ENCODE data around the gene FGD4.

Gene FGD4

DNA sequence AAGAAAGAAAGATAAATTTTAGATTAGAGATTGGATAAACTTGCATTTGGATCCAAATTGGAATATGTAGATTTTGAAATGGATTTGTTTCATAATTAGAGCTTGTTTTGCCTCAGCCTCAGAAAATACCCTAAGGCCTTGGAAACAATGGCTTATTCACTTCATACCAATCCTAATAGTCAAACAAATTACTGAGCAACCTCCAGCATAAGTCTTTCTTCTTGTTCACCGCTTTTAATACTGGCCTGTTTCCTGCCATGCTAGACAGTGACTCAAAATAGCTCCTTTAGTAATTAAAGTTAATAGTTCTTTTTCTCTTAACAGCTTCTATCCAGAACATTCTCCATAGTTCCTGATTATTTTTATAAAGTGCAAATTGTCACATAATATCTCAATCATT, 168.9 kb downstream of the FGD4 start:
- DNase-seq = no peak

DNA sequence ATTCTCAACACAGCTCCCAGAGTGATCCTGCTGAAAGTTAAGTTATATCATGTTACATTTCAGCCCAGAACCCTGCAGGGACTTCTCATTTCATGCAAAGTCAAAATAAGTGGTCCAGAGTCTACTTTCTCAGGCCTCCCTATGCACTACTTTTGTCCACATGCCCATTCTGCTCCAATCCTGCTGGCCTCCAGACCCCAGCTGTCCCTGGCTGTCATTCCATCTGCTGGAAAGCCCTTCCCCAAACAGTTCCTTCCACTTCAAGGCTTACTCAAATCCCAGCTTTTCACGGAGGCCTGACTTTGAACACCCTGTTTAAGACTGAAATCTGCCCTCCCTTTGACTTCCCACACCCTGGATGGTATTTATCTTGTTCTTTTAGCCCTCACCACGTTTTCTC, 169.9 kb downstream of the FGD4 start:
- DNase-seq = no peak

DNA sequence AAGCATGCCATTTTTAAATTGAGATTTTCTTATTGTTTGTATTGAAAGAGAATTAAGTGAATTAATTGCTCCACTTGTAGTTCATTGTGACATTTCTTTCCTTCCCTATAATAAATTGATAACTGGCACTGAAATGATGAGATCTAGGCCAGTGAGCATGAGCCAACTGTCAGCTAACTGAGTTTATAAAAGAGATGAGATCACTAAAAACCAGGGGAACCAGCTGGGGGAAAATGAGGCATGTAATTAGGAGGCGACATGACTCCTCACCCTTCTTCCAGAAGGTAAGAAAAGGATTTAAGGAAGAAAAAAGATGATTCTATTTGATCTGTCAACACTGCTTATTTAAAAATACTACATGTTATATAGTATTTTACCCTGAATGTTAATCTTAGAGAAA, 175.2 kb downstream of the FGD4 start:
- no peak for DNase-seq

- no peak for DNase-seq
Observed at GRCh38 chr12:32577328-32577727, 178.0 kb downstream of the FGD4 start.

DNA sequence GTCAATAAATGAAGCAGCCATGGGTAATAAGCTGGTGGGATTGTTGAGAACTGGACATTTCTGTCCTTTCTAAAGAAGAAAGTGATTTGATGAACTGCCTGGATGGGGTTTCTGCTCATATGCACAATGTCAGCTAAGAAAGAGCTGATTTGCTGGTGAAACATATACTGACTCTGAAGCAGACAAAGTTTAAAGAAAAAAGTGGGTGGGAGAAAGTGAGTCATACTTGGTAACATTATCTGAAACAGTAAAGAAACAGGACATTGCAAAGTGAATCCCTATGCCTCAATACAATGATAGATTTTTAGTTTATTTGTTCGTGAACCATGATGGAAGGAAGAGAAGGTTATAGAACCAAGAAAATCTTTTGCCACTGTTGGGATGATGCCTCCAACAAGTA, 184.2 kb downstream of the FGD4 start:
- DNase-seq = no peak

DNA sequence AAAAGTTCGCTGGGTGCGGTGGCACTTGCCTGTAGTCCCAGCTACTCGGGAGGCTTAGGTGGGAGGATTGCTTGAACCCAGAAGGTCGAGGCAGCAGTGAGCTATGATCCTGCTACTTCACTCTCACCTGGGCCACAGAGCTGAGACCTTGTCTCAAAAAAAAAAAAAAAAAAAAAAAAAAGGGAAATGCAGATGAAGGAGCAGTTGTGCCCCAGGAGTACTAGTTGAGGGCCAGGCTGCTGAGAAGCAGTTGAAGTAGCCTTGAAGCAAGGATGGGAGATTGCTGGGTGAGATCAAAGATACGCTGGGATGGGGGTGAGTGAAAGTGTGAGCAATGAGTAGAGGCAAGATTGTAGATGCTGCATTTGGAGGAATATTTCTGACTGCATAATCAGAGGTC, 186.3 kb downstream of the FGD4 start:
- DNase-seq = no peak

DNA sequence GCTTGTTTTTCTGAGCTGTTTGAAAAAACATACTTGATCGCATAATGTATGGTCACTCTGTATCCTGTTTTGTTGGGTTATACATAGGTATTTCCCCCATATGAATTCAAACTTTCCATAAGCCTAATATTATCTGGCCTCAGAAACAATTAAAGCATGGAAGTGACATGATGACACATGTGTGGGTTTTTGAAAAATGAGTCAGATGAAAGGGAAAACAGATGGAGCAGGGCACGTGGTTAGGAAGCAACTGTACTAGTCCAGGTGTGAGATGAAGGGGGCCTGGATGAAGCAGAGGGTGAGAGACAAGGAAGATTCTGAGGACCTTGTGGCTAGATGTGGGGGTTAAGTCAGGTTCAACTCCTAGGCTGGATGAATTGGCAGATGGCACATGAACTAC, 187.0 kb downstream of the FGD4 start:
- DNase-seq = no peak

DNA sequence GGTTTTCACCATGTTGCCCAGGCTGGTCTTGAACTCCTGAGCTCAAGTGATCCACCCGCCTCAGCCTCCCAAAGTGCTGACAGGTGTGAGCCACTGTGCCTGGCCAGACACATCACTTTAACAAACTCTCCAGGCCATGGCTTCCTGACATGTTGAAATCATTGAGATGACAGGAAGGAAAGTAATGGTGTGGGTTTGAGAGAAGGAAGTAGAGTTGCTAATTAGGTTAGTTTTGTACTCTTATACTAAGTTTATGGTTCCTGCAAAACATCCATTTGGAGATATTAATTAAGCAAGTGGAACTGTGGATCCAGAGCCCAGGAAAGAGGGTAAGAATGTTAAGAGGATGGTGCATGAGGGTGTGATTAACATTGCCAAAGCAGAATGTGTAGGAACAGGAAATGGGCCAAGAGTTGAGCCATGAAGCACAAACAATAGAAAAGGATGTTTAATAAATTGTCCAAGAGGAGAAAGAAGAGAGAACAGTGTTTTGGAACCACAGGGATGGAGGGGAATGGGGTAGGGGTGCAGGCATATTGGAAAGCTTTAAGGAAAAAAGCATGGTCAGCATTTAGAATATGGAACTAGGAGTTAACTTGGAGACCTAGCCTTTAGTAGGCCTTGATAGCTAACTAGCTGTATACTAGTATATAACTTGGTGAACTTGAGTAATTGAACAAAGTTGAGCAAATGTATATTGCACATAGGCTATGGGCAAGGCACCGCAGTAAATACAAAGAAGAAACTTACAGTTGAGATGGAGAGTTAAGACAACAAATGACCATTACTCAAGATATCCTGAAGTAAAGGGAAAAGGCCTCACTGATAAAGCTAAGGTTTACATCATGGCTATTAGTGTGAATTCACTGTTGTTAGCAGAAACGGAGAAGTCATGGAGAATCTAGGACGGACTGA, 188.5 kb downstream of the FGD4 start:
- DNase-seq = no peak

DNA sequence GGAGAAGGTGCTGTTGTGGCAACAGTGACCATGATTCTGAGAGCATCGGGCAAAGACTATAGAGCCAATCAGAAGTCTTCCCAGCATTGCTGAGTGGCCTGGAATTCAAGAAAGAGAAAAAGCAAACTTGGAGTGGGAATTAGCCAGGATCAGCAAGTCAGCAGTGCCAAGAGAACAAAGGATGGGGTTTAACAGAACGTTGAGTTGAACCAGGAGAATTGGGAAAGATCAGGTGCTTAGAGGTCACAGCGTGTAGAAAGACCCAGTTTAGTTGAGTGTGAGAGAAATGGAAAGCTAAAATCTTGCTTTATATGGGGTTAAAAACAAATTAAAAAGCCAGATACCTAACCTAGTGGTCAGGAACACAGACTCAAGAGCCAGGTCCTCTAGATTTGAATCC, 189.2 kb downstream of the FGD4 start:
- no peak for DNase-seq

DNA sequence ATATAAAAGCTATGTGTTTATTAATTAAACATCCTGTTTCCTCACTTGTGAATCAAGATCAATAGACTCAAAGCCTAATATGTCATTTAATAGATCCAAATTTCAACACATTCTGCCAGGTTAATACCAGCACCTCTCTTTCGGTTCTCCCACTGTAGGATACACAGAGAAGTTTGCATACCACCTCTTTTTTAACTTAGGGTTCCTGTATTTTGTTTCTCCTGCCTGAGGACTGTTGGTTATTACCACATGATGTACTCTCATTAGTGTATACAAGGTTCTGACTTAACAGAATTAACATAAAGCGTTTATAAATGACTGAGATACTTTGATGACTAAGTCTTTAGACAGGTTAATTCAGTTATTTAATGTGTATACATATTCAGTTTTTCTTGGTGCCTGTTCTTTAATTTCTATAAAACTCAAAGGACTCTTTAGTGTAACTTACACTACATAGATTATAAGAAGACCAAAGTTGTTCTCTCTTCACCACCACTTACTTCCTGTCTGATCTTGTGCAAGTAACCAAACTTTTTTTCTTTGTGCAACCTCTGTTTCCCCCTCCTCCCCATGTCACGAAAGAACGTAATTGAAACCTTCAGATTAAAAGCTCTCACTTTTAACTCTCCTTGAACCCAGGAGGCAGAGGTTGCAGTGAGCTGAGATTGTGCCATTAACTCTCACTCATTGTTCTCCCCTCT, 190.0 kb downstream of the FGD4 start:
- no peak for DNase-seq

DNA sequence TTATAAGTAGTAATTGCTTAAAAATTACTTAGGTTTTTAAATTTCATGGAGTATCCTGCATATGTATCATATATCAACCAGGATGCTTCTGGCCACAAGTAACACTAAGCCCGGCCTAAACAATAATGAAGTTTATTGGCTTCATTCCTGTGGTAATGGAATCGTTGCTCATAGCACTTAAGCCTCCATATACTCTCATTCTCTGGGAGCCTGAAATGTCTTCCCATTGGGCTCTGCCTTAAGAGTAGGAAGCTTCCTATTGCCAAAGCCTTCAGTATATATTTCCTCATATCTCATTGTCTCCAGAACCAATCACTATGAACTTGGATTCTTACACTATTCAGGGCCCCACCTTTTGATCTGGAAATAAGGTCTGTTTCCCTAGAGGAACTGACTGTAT, 195.9 kb downstream of the FGD4 start:
- DNase-seq = no peak

DNA sequence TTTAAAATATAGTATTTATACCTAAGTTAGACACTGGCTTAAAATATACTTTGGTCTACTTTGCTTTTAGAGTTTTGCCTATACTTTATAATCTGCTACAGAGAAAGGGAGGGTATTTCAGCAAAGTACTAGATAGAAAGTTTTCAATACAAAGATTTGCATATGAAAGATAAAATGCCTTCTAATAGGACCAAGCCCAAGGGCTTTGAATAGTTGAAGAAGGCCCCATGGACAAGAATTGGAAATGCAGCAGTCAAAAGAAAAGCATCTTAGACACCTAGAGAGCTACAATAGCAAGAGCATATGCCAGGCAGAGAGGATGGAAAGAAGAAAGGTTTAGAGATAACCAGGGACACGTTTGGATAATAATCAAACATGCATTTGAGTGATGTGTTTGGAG, 196.7 kb downstream of the FGD4 start:
- DNase-seq = no peak

DNA sequence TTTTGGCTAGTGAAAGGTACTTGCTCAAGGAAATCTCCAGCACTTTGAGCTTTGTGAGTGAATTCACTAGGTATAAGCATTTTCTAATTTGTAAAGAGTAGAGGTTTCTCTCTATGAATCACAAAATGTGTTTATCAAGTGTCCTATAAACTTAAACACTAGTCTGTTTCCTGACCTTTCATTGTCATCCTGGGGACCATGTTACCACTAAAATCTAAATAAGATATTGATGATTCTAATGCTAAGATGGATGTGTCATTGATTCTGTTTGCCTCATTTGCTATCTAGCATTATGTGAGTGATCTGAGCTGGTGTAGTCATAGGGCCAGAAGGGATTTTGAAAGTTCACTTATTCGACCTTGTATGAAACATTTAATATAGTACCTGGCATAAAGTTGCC, 199.3 kb downstream of the FGD4 start:
- DNase-seq = no peak

DNA sequence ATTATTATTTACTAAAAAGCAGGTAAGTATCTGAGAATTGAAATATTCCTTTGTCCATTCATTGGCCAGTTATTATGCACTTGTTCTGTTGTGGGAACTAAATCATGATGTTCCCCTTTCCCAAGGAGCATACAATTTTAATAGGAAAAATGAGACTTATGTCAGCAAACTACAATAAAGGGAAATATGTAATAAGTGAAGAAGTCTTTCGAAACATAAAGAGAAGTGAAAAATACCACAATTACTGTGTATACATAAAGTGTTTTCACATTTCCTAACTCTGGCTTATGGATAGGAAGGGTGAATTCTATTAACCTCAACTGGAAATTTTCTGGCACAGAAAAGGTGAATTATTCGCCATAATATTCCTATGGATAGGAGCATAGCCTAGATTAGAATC, 201.3 kb downstream of the FGD4 start:
- no peak for DNase-seq

DNA sequence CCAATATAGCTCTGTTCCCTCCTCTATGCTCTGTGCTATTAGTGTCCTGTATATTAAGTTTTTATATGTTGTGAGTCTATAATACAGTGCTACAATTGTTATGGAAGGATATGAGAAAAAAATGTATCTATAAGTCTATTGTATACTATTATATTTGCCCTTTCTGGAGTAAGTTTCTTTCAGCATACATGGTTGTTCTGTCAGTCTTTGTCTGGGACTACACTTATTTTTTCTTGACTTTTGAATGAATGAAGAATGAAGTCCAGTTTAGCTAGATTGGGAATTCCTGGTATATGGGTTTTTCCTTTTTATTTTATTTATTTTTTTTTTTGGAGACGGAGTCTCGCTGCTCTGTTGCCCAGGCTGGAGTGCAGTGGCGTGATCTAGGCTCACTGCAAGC, 203.7 kb downstream of the FGD4 start:
- no peak for DNase-seq

DNA sequence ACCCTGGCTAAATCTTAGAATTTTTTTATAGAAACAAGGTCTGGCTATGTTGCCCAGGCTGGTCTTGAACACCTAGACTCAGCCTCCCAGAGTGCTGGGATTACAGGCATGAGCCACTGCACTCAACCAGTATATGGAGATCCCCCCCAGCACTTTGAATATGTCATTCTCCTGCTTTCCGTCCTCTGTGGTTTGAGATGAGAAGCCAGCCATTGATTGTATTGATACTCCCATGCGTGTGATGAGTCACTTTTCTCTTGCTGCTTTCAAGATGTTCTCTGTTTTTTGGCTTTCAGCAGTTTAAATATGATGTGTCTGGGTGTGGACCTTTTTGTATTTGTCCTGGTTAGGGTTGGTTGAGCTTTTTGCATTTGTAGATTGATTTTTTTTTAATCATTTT, 204.5 kb downstream of the FGD4 start:
- no peak for DNase-seq

DNA sequence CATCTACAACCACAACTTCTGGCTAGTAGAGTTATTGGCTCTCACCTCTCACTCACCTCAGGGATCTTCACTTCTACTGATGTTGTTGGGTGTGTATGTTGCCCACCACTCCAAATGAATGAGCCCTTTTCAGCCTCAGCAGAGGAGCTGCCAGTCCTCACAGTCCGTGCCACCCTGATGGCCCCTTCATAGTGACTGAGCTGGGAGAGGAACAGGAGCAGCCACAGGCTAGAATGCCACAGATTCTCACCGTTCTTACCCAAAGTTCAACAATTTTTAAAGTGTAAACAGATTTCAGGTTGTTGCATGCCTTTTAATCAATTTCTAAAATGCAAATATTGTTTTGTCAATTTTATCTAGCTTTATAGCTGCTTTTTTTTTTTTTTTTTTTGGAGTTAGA, 205.2 kb downstream of the FGD4 start:
- DNase-seq = no peak

DNA sequence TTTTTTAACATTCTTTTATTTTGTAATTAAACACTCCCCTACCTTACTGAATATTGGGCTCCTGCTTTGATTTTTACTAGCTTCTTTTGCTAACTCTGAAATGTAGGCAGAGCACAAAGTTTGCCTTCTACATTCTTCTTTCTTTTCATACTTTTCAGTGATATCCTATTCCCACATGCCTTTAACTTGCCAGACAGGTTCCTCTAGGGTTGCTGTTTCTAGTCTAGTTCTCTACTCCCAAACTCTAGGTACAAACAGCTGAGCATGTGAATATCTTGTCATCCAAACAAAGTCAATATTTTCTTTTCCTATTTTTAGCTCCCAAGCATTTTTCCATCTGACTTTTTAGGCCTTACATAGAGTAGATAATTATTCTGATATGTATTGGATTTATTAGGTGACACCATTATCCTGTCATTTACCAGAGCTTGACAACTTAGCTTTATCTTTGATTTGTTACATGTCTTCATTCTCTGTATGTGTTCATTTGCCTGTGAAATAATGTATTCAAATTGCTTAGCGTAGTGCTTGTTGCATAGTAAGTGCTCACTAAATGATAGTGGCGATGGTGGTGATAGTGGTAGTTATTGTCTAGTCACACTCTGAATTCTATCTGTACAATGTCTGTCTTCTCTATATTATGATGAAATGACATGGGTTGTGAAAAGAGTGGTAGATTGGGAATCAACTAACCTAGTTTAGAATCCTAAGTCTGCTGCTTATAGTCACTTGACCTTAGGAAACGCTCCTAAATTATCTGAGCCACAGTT, 206.2 kb downstream of the FGD4 start:
- no peak for DNase-seq

DNA sequence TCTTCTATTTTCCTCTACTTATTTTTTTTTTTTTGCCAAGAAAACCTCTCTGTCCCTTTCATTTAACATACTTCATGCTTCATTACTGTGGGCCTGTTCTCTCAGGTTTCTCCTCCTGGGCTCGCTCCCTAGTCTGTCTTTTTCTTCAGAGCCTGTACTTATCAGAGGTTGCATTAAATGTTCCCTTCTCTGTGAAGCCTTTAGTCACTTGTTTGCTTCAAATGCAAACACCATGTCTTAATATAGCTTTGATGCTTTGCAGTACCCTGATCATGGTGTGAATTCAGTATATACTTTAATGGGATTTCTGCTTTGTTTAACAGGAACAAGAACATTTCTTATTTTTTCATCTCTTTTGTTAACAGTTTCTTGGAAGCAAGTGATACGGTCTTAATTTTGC, 207.1 kb downstream of the FGD4 start:
- no peak for DNase-seq

DNA sequence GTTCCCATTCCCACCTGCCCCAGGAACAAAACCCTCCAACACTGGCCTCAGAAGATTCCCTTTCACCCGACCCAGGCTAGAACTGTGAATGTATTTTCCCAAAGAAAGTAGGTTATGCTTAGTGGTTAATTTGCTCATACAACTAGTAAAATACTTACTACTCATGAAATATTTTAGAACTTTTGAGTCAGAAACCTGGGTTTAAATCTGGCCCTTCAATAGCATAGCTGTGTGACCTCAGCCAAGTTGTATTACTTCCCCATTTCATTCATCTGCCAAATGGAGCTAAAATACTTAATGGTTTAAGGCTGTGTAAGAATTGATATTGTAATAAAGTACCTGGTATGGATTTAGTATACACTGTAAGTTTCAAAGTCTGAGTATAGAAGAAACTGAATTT, 210.6 kb downstream of the FGD4 start:
- no peak for DNase-seq

DNA sequence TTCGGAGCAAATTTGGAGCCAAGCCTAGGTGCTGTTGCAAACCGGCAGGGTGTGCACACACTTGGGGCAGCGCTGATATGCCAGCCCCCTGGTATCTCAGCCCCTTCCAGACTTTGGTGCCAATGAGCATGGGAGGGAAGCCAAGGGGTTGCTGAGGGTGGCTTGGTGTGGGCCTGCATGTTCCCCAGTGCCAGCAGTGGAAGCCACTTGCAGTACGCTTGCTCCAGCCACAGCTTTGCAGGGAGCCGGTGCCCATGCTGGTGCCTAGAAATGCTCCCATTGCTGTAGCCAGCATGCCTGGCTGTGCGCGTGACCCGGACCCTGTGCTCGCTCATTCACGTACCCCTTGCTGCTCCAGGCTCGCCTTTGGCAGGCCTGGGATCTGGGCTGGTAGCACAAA, 212.6 kb downstream of the FGD4 start:
- DNase-seq = no peak

- DNase-seq = no peak
Observed at GRCh38 chr12:32612658-32613614, 213.6 kb downstream of the FGD4 start.

DNA sequence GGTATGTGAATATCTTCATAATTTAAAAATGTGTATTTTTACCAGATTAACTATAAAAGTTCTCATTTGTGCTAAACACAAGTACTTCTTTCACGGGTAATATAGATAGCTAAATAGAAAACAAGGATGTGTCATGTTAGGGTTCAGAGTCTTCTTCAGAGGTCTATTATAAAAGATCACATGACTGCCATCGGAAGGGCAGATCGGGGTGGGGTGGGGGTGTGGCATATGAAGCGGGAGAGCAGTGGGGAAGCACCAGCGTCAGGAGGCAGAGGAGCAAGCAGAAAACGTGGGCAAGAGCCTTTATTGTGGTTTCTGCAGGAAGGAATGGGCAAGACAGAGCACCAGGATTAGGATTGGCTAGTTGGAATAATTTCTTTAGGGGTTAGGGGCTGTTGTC, 216.1 kb downstream of the FGD4 start:
- no peak for DNase-seq

All from CD4-positive, alpha-beta T cell treated with Interleukin-4 for 4 hours (primary cell).